GM23248 (cell line): Measurements from ENCODE around the gene MAFF.

Experiments
- EZH2 ChIP-seq: fragments of 200-600 bp; sonication (generic); IDR thresholded peaks from 2 replicates; pipeline ENCODE4 v1.6.1; 2018; ENCODE audit warnings: antibody characterized with exemption, mild to moderate bottlenecking; ENCODE audit not compliant: insufficient read depth, poor library complexity, severe bottlenecking
- EZH2phosphoT487 ChIP-seq: fragments of 200-600 bp; sonication (generic); IDR thresholded peaks from 2 replicates; pipeline ENCODE4 v1.6.1; 2018; ENCODE audit warnings: antibody characterized with exemption, moderate library complexity, mild to moderate bottlenecking, low read depth; ENCODE audit not compliant: insufficient read depth

- TF ChIP-seq EZH2 (no peak), EZH2phosphoT487 (no peak)
Observed at GRCh38 chr22:38211556-38211955, 9.8 kb downstream of the MAFF start.
